Osteoblast (primary cell): ENCODE measurements around the gene SYNJ2. TPM values are rescaled to one million over a fixed set of nuclear protein-coding genes. Genes with fewer than 3 reads are reported as not detected.
A peak's percentile ranks its signal among the peaks of the same experiment; 100 is the strongest.

Source experiments
- DNase-seq: peaks from one replicate; pipeline ENCODE4 v3.0.0; 2011; ENCODE audit warnings: low spot score, mixed read lengths; ENCODE audit not compliant: insufficient read length; ENCODE audit errors: missing footprints
- H2AFZ ChIP-seq: 2 replicates; pipeline ENCODE4 v1.6.0; 2011; ENCODE audit warnings: mild to moderate bottlenecking, low read length
- H3K27ac ChIP-seq: 2 replicates; pipeline ENCODE4 v1.5.1; 2011; ENCODE audit warnings: mild to moderate bottlenecking, low read depth, low read length, moderate library complexity
- H3K27me3 ChIP-seq: 2 replicates; pipeline ENCODE4 v1.6.0; 2012; ENCODE audit warnings: mild to moderate bottlenecking, control low read depth, inconsistent platforms, low read length, moderate library complexity; ENCODE audit not compliant: insufficient read depth
- H3K36me3 ChIP-seq: 2 replicates; pipeline ENCODE4 v1.5.1; 2011; ENCODE audit warnings: mild to moderate bottlenecking, low read length, control low read depth, moderate library complexity; ENCODE audit not compliant: insufficient read depth
- H3K4me1 ChIP-seq: 2 replicates; pipeline ENCODE4 v1.5.1; 2011; ENCODE audit warnings: mild to moderate bottlenecking, low read length, control low read depth, moderate library complexity; ENCODE audit not compliant: insufficient read depth
- H3K4me2 ChIP-seq: 2 replicates; pipeline ENCODE4 v1.6.0; 2011; ENCODE audit warnings: mild to moderate bottlenecking, low read length; ENCODE audit not compliant: insufficient read depth
- H3K4me3 ChIP-seq: fragments of 200-600 bp; sonication (generic); 3 replicates; pipeline ENCODE4 v1.5.1; 2012; ENCODE audit warnings: mild to moderate bottlenecking, low read length, inconsistent platforms; ENCODE audit not compliant: insufficient read depth
- H3K79me2 ChIP-seq: 2 replicates; pipeline ENCODE4 v1.6.0; 2012; ENCODE audit warnings: mild to moderate bottlenecking, low read length, control low read depth, inconsistent platforms; ENCODE audit not compliant: insufficient read depth
- H3K9me3 ChIP-seq: 2 replicates; pipeline ENCODE4 v1.5.1; 2011; ENCODE audit warnings: low read depth, low read length, control low read depth
- H4K20me1 ChIP-seq: 2 replicates; pipeline ENCODE4 v1.6.0; 2012; ENCODE audit warnings: mild to moderate bottlenecking, low read length, control low read depth; ENCODE audit not compliant: insufficient read depth
- CTCF ChIP-seq: IDR thresholded peaks from 2 replicates; pipeline ENCODE4 v1.5.1; 2011; ENCODE audit warnings: mild to moderate bottlenecking, low read depth, low read length, moderate library complexity; ENCODE audit errors: extremely low read depth
- total RNA-seq: library from RNA; depleted of rRNA; stranded (reverse); fragments of >200 nt; gene quantifications from 2 replicates; pipeline ENCODE4 v1.2.3, GENCODE V29; 2012

The SYNJ2 gene
- total RNA-seq, 1 donor, result 94.8 TPM

GRCh38 chr6:158018041-158018771 lies 36.5 kb downstream of the SYNJ2 start:
- Histone ChIP-seq H3K4me1 (peaks cover 52% of the 10 kb centered on the region), H4K20me1 (peaks cover 2% of the 10 kb centered on the region), H3K27ac (peak overlapping the region; percentile 91), H3K9me3 (no peaks in the 10 kb centered on the region), H2AFZ (no peak overlapping the region), H3K4me2 (peak overlapping the region; percentile 48), H3K27me3 (no peaks in the 10 kb centered on the region), H3K36me3 (peaks cover 36% of the 10 kb centered on the region), H3K79me2 (peaks cover 96% of the 10 kb centered on the region), H3K4me3 (peak overlapping the region; percentile 53)
- DNase-seq, result peak; percentile 81
- no peak for TF ChIP-seq CTCF

- Histone ChIP-seq H4K20me1 (peaks cover 2% of the 10 kb centered on the region), H3K79me2 (peaks cover 96% of the 10 kb centered on the region), H3K27ac (peak overlapping the region; percentile 91), H3K27me3 (no peaks in the 10 kb centered on the region), H3K36me3 (peaks cover 42% of the 10 kb centered on the region), H3K4me1 (peaks cover 52% of the 10 kb centered on the region), H2AFZ (no peak overlapping the region), H3K9me3 (no peaks in the 10 kb centered on the region), H3K4me3 (peak overlapping the region; percentile 14), H3K4me2 (peak overlapping the region; percentile 48)
- peak; percentile 98 for DNase-seq
- TF ChIP-seq CTCF, result no peak
These were observed 37.2 kb downstream of the SYNJ2 start for GRCh38 chr6:158018851-158019361.

GRCh38 chr6:158019416-158019815 lies 37.8 kb downstream of the SYNJ2 start:
- Histone ChIP-seq H3K27ac (peak overlapping the region; percentile 91), H2AFZ (no peak overlapping the region), H3K4me2 (peak overlapping the region; percentile 48), H3K27me3 (no peaks in the 10 kb centered on the region), H4K20me1 (peaks cover 2% of the 10 kb centered on the region), H3K9me3 (no peaks in the 10 kb centered on the region), H3K4me3 (no peak overlapping the region), H3K36me3 (peaks cover 44% of the 10 kb centered on the region), H3K79me2 (peaks cover 96% of the 10 kb centered on the region), H3K4me1 (peaks cover 49% of the 10 kb centered on the region)
- no peak for TF ChIP-seq CTCF
- no peak for DNase-seq

- H2AFZ ChIP-seq, result no peak overlapping the region
- H3K4me1 ChIP-seq, result peaks cover 46% of the 10 kb centered on the region
- no peak overlapping the region for H3K4me2 ChIP-seq
- H3K36me3 ChIP-seq, result peaks cover 52% of the 10 kb centered on the region
- peak overlapping the region; percentile 91 for H3K27ac ChIP-seq
- no peak for DNase-seq
- H4K20me1 ChIP-seq, result peaks cover 2% of the 10 kb centered on the region
- no peak overlapping the region for H3K4me3 ChIP-seq
- TF ChIP-seq CTCF, result no peak
- peaks cover 96% of the 10 kb centered on the region for H3K79me2 ChIP-seq
- no peaks in the 10 kb centered on the region for H3K27me3 ChIP-seq
- no peaks in the 10 kb centered on the region for H3K9me3 ChIP-seq
These were observed 38.6 kb downstream of the SYNJ2 start for GRCh38 chr6:158020272-158020711.
